Measurements from ENCODE around the gene IL1RAPL2.

Gene IL1RAPL2

DNA sequence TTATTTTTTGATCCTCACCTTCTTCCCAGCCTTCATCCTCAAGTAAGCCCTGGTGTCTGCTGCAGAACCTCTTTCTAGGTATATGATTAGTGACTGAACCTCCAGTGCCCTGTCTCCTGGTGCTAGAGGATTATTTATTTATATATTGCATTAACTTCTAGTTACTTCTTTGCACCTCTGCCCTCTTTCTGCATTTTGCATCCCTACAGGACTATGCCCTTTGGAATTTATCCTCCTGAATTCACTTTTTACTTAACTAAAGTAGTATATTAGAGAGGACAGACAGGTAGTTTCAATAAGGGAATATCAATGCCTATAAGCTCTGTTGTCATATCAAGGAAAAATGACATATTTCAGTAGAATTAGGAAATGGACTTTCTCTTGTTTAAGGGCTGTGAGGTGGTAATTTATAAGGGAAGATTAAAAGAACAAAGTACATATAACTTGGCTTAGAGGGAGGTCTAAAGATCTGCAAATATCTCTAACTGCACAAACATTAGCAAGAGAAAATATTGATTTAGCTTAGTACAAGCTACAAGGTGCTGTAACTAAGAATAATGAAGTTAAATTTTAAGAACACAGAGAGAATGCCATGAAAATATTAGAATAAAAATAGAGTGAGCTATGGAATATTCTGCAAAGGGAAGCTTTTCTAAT lies 472.8 kb downstream of the IL1RAPL2 start:
- TF ChIP-seq EZH2 (IDR thresholded peaks at IDR 0.05): no peak
- no peak for TF ChIP-seq FOXP2 (optimal IDR thresholded peaks at IDR 0.05; ENCODE audit: control extremely low read depth, extremely low read length, insufficient read depth)
- TF ChIP-seq POLR2AphosphoS5 (IDR thresholded peaks at IDR 0.05; ENCODE audit: borderline replicate concordance, low read depth, low read length): no peak
- no peaks in the 10 kb centered on the region for H3K36me3 ChIP-seq (ENCODE audit: insufficient read depth, low read length)
- no peak overlapping the region for H3K9ac ChIP-seq (ENCODE audit: insufficient read length)
- H3K27ac ChIP-seq: no peak overlapping the region
- no peaks in the 10 kb centered on the region for H3K9me3 ChIP-seq (ENCODE audit: low read depth, low read length)
- no peak for DNase-seq (ENCODE audit: low read depth, low spot score)
- no peak overlapping the region for H3K4me3 ChIP-seq

DNA sequence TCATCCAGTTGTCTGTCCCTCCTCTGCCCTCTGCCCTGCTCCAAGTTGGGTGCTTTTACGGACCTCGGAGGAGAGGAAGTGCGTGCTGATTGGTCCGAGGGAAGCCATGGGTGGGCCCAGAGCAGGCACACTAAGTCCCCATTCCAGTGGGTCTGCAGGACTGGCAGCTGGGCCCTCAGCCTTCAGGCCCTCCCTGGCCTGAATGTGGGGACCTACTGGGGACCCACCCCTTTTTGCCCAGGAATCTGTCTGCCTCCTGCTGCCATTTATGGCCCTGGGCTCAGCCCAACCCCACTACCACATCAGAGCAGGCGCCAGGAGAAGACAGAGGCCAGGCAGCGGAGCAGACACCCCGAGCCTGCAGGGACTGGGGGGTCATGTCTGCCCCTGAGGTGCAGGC lies 484.9 kb downstream of the IL1RAPL2 start:
- Histone ChIP-seq H3K27ac (no peak overlapping the region), H3K36me3 (ENCODE audit: insufficient read depth, low read length) (no peaks in the 10 kb centered on the region), H3K9me3 (ENCODE audit: low read depth, low read length) (no peaks in the 10 kb centered on the region), H3K9ac (ENCODE audit: insufficient read length) (no peak overlapping the region), H3K4me3 (no peak overlapping the region)
- DNase-seq (ENCODE audit: low read depth, low spot score): no peak
- TF ChIP-seq EZH2 (IDR thresholded peaks at IDR 0.05) (no peak), FOXP2 (optimal IDR thresholded peaks at IDR 0.05; ENCODE audit: control extremely low read depth, extremely low read length, insufficient read depth) (no peak), POLR2AphosphoS5 (IDR thresholded peaks at IDR 0.05; ENCODE audit: borderline replicate concordance, low read depth, low read length) (no peak)

DNA sequence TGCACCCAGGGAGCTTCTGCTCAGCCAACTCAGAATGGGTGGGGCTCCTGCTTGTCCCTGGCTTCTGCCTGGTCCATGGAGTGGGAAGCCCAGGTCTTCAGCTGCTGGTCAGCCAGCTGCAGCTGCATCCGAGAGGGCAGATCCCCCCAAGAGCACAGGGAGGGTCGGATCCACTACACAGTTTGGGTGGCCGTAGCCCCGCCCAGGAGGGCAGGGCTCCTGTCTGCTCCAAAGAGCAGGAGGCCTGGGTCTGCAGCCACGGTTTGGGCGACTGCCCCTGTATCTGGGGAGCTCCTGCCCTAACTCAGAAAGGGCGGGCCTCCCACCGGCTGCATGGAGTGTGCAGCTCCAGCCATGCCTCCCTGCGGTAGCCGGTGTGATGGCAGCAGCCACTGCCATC lies 485.4 kb downstream of the IL1RAPL2 start:
- H3K4me3 ChIP-seq: no peak overlapping the region
- H3K9ac ChIP-seq (ENCODE audit: insufficient read length): no peak overlapping the region
- no peak overlapping the region for H3K27ac ChIP-seq
- H3K9me3 ChIP-seq (ENCODE audit: low read depth, low read length): no peaks in the 10 kb centered on the region
- DNase-seq (ENCODE audit: low read depth, low spot score): no peak
- TF ChIP-seq FOXP2 (optimal IDR thresholded peaks at IDR 0.05; ENCODE audit: control extremely low read depth, extremely low read length, insufficient read depth): no peak
- TF ChIP-seq EZH2 (IDR thresholded peaks at IDR 0.05): no peak
- TF ChIP-seq POLR2AphosphoS5 (IDR thresholded peaks at IDR 0.05; ENCODE audit: borderline replicate concordance, low read depth, low read length): no peak
- no peaks in the 10 kb centered on the region for H3K36me3 ChIP-seq (ENCODE audit: insufficient read depth, low read length)

DNA sequence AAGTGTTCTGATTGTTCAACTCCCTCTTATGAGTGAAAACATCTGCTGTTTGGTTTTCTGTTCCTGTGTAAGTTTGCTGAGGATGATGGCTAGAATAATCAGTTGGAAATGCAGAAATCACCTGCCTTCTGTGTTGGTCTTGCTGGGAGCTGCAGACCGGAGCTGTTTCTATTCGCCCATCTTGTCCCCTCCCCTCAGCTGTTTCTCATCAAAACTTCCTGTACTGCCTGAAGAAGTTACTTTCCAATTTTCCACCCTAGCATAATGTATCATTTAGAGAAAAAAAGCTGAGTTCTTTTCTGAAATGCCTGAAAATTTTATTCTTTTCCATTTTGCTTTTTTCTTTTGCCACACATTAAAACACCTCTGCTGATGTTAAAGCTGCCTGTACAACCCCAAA lies 486.9 kb downstream of the IL1RAPL2 start:
- TF ChIP-seq FOXP2 (optimal IDR thresholded peaks at IDR 0.05; ENCODE audit: control extremely low read depth, extremely low read length, insufficient read depth): no peak
- TF ChIP-seq EZH2 (IDR thresholded peaks at IDR 0.05): no peak
- TF ChIP-seq POLR2AphosphoS5 (IDR thresholded peaks at IDR 0.05; ENCODE audit: borderline replicate concordance, low read depth, low read length): no peak
- Histone ChIP-seq H3K36me3 (ENCODE audit: insufficient read depth, low read length) (no peaks in the 10 kb centered on the region), H3K4me3 (no peak overlapping the region), H3K9ac (ENCODE audit: insufficient read length) (no peak overlapping the region), H3K9me3 (ENCODE audit: low read depth, low read length) (no peaks in the 10 kb centered on the region), H3K27ac (no peak overlapping the region)
- no peak for DNase-seq (ENCODE audit: low read depth, low spot score)

DNA sequence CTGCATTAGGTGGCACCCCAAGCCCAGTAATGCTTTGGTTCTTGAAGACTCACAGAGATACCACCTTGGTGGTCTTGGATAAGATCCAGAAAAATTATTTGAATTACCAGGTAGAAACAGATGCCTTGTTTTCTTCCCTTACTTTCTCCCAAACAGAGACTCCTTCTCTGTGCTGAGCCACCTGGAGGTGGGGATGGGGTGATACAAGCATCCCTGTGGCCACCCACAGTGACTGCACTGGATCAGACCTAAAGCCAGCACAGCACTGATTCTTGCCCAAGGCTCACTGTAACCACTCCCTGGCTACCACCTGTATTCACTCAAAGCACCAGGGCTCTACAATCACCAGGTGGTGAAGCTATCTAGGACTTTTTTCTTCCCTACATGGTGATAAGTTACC lies 497.7 kb downstream of the IL1RAPL2 start:
- Histone ChIP-seq H3K4me3 (no peak overlapping the region), H3K36me3 (ENCODE audit: insufficient read depth, low read length) (no peaks in the 10 kb centered on the region), H3K9me3 (ENCODE audit: low read depth, low read length) (no peaks in the 10 kb centered on the region), H3K9ac (ENCODE audit: insufficient read length) (no peak overlapping the region), H3K27ac (no peak overlapping the region)
- no peak for TF ChIP-seq POLR2AphosphoS5 (IDR thresholded peaks at IDR 0.05; ENCODE audit: borderline replicate concordance, low read depth, low read length)
- no peak for TF ChIP-seq FOXP2 (optimal IDR thresholded peaks at IDR 0.05; ENCODE audit: control extremely low read depth, extremely low read length, insufficient read depth)
- no peak for TF ChIP-seq EZH2 (IDR thresholded peaks at IDR 0.05)
- no peak for DNase-seq (ENCODE audit: low read depth, low spot score)

DNA sequence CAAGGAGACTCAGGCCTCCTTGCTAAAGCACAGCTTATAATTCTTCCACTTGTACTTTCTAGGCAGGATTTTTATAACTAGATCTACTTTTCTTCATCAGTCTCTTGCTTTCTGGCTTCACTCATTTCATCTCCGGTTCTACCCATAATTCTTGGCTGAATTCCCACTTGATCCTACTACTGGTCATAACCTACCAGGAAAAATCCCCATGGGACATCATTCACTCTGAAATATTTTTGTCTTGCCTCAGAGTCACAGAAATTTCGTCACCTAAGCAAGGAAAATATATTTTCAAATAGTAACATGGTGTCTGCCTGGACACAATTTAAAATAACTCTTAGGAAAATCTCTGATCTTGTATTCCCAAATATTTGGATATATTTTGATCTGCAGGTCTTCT lies 532.2 kb downstream of the IL1RAPL2 start:
- Histone ChIP-seq H3K36me3 (ENCODE audit: insufficient read depth, low read length) (no peaks in the 10 kb centered on the region), H3K27ac (no peak overlapping the region), H3K9ac (ENCODE audit: insufficient read length) (no peak overlapping the region), H3K9me3 (ENCODE audit: low read depth, low read length) (no peaks in the 10 kb centered on the region), H3K4me3 (no peak overlapping the region)
- TF ChIP-seq POLR2AphosphoS5 (IDR thresholded peaks at IDR 0.05; ENCODE audit: borderline replicate concordance, low read depth, low read length) (no peak), EZH2 (IDR thresholded peaks at IDR 0.05) (no peak), FOXP2 (optimal IDR thresholded peaks at IDR 0.05; ENCODE audit: control extremely low read depth, extremely low read length, insufficient read depth) (no peak)
- no peak for DNase-seq (ENCODE audit: low read depth, low spot score)

DNA sequence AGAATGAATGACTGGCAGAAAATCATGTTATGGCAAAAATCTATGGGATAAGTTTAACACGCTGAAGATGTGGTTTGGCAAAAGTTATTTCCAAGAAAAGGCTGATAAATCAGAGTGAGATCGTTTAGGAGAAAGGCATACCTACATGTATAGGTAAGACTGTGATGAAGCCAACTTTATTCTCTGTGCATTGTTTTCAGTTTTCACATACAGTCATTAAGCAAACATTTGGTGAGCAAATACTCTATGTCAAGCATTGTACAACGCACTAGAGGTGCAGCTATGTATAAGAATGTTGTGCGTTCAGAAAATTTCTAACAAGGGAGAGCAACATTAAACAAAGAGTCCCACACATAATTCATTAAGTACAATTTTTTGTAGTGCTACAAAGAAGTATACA lies 532.8 kb downstream of the IL1RAPL2 start:
- H3K27ac ChIP-seq: no peak overlapping the region
- no peak for DNase-seq (ENCODE audit: low read depth, low spot score)
- H3K9ac ChIP-seq (ENCODE audit: insufficient read length): no peak overlapping the region
- no peaks in the 10 kb centered on the region for H3K36me3 ChIP-seq (ENCODE audit: insufficient read depth, low read length)
- no peaks in the 10 kb centered on the region for H3K9me3 ChIP-seq (ENCODE audit: low read depth, low read length)
- H3K4me3 ChIP-seq: no peak overlapping the region
- no peak for TF ChIP-seq EZH2 (IDR thresholded peaks at IDR 0.05)
- TF ChIP-seq POLR2AphosphoS5 (IDR thresholded peaks at IDR 0.05; ENCODE audit: borderline replicate concordance, low read depth, low read length): no peak
- TF ChIP-seq FOXP2 (optimal IDR thresholded peaks at IDR 0.05; ENCODE audit: control extremely low read depth, extremely low read length, insufficient read depth): no peak

DNA sequence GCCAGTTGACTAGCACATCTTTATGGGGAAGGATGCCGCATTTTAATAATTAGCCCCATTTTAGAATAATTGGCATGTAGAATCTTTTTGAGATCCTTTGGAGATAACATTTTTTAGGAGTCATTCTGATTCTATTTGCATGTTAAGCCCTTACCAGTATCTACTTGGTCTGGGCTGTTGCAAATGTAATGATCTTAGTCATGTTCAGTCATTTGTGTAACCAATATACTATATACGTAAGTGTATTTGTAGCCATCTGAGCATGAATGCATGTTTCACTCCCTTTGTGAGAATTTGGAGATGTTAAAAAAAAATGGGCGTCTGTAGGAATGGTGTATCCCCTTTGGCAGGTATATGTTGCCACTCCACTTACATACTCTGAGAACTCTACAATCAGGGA lies 535.4 kb downstream of the IL1RAPL2 start:
- no peak overlapping the region for H3K27ac ChIP-seq
- H3K4me3 ChIP-seq: no peak overlapping the region
- no peak for DNase-seq (ENCODE audit: low read depth, low spot score)
- no peaks in the 10 kb centered on the region for H3K36me3 ChIP-seq (ENCODE audit: insufficient read depth, low read length)
- no peak overlapping the region for H3K9ac ChIP-seq (ENCODE audit: insufficient read length)
- TF ChIP-seq FOXP2 (optimal IDR thresholded peaks at IDR 0.05; ENCODE audit: control extremely low read depth, extremely low read length, insufficient read depth): no peak
- no peak for TF ChIP-seq EZH2 (IDR thresholded peaks at IDR 0.05)
- H3K9me3 ChIP-seq (ENCODE audit: low read depth, low read length): no peaks in the 10 kb centered on the region

DNA sequence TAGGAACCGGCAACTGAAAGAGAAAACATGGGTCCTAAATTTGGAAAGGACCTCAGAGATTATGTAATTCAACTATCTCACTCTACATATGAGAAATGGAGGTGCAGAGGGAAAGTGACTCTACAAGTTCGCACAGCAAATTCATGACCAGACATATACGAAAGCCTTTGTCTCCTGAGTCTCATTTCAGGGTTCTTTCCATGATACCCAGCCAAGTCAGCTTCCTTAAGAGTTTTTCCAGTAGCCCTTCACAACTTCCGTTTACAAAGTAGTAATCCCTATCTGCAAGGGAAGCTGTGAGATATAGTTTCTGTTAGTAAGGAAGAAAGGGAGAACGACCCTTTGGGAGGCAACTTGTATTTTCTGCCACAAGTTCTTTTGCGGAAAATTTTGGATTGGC lies 543.9 kb downstream of the IL1RAPL2 start:
- Histone ChIP-seq H3K4me3 (no peak overlapping the region), H3K27ac (no peak overlapping the region), H3K9ac (ENCODE audit: insufficient read length) (no peak overlapping the region), H3K9me3 (ENCODE audit: low read depth, low read length) (no peaks in the 10 kb centered on the region), H3K36me3 (ENCODE audit: insufficient read depth, low read length) (no peaks in the 10 kb centered on the region)
- TF ChIP-seq EZH2 (IDR thresholded peaks at IDR 0.05): no peak
- TF ChIP-seq POLR2AphosphoS5 (IDR thresholded peaks at IDR 0.05; ENCODE audit: borderline replicate concordance, low read depth, low read length): no peak
- TF ChIP-seq FOXP2 (optimal IDR thresholded peaks at IDR 0.05; ENCODE audit: control extremely low read depth, extremely low read length, insufficient read depth): no peak
- DNase-seq (ENCODE audit: low read depth, low spot score): no peak
